Activated CD4-positive, alpha-beta T cell treated with anti-CD3 and anti-CD28 coated beads, Interleukin-2, amount 50 U/mL, for 1 hour (primary cell): ENCODE data around the gene ABHD10.

ENCODE experiments used
- DNase-seq: peaks from one replicate; pipeline ENCODE4 v3.0.0-alpha.2; 2020

The ABHD10 gene

GRCh38 chr3:111978583-111979433 is at the start of gene ABHD10:
Gene ABHD10, plus strand, starts transcription at chr3:111979026. Its CDS starts 36 bp downstream, at chr3:111979062.
- peak; percentile 98 for DNase-seq

GRCh38 chr3:111929484-111929883 is 49.3 kb upstream of the ABHD10 start:
- DNase-seq: no peak

DNA sequence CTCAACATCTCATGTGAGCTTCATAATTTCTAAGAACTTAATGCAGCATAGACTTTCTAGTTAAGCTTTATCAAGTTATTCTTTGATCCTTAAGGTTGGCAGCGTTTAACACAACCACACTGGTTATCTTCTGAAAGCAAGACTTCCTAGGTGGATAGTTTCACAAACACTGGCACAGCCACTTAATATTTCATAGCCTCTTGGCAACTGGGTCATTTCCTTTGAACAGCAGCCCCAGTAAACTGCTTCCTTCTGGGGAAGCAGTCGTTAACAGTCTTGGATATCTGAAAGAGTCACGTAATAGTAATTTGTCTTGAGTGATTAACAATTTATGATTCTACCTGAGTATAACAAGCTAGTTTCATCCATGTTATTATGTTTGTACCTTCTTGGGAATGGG is 45.9 kb upstream of the ABHD10 start:
- DNase-seq: no peak

DNA sequence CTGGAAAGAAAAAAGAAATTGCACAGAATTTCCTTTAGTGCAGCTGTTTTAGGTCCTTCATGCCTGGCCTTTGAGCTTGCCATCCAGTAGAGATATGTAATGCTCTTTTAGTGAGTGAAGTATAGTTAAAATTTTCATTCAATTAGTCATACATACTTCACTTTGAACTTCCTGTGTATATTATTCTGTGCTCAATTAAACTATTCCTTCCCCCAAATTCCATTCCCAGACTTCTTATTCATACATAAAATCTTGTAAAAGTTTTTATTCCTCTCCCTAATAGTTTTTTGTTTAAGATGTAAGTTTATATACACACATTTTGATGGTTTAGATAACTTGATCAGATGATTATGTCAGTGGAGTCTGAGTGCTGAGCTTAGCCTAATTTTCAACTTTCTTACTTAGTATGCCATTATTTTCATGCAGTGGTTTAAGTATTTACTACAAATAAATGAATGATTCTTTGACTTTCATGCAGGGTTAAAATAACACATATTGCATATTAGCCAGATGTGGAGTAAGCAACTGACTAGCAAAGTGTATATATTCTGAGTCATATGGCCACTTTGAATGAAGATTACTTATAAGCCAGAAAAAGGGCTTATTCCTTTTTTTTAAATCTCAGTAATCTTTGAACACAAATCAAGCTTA is 42.5 kb upstream of the ABHD10 start:
- no peak for DNase-seq

DNA sequence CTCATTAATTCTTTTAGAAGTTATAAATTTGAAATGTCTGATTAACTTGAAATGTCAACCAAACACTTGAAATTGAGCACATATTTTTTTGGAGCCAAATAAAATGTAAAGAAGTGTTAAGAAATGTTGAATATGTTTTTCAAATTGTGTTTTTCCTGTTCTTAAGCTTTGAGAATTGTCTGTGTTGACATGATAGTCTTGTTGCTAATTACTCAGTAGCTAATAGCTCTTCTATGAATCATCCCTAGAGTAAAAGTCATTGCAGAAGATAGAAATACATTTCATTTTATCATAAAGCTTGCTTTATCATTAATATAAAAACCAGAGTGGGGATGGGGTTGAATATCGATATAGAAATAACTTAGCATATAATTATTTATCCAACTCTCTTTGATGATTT is 41.9 kb upstream of the ABHD10 start:
- no peak for DNase-seq

GRCh38 chr3:111937871-111938270 is 41.0 kb upstream of the ABHD10 start:
- no peak for DNase-seq

GRCh38 chr3:111939873-111940272 is 39.0 kb upstream of the ABHD10 start:
- DNase-seq: no peak

GRCh38 chr3:111943533-111943932 is 35.3 kb upstream of the ABHD10 start:
- DNase-seq: no peak

DNA sequence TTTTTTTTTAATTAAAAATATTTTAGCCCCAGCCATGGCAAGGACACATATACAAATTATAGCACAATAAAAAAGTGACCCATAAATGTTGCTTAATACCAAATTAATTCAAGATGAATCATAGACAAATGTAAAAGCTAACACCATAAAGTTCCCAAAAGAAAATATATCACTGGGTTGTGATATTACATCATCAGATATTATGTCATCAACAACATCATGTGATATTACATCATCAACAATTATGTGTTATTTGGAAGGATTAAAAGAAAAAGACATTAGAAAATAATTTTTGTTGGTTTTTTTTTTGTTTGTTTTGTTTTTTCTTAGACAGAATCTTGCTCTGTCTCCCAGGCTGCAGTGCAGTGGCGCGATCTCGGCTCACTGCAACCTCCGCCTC is 34.5 kb upstream of the ABHD10 start:
- no peak for DNase-seq

DNA sequence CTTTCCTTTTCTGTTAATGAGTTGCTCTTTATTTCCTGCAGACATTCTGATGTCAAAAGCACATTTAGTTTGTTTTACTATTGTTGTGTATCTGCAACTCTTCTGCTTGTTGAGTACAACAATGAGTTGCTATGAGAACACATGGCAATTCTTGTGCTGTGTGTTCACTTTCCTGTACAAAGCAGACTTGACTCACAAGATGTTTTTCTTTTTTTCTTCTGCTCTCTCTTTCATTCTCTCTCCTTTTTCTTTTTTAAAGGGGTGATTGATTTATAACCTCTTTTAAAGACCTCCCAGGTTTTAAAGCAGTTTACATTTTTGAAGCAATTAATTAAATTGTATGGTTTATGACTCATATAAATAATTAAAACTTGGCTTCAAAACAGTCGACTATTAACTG is 31.6 kb upstream of the ABHD10 start:
- no peak for DNase-seq

DNA sequence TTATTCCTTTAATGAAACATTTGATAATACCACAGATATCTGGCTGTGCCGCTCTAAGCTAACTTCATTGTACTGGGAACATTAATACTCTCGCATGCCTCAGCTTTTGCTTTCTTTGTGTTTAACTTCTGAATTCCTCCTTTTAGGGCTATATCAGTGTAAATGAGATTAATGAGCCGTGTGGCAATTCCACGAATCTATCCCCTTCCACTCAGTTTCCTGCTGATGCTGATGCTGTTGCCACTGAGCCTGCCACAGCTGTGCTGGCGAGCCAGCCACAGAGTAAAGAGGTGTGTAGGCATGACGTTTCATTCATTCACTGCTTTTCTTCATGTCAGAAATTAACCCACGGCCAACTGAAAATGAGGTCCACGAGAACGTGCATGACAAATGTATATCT is 30.0 kb upstream of the ABHD10 start:
- DNase-seq: no peak

GRCh38 chr3:111949712-111950111 is 29.1 kb upstream of the ABHD10 start:
- no peak for DNase-seq

DNA sequence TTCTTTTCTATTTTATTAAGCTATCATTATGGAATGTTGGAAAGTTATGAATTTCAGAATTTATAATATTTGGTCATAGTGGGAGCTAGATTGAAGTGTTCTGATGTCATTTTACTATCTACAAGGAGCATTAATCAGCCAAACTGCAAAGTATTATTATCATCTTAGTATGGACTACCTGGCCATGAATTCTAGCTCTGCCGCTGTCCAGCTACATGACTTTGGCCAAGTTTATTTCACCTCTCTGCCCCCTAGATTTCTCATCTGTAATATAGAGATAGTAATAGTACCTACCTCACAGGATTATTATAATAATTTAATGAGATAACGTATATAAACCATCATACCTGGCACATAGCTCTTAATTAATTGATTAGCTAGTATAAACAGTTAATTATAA is 27.8 kb upstream of the ABHD10 start:
- DNase-seq: no peak

- DNase-seq: no peak
These were observed 26.7 kb upstream of the ABHD10 start for GRCh38 chr3:111952086-111952485.

DNA sequence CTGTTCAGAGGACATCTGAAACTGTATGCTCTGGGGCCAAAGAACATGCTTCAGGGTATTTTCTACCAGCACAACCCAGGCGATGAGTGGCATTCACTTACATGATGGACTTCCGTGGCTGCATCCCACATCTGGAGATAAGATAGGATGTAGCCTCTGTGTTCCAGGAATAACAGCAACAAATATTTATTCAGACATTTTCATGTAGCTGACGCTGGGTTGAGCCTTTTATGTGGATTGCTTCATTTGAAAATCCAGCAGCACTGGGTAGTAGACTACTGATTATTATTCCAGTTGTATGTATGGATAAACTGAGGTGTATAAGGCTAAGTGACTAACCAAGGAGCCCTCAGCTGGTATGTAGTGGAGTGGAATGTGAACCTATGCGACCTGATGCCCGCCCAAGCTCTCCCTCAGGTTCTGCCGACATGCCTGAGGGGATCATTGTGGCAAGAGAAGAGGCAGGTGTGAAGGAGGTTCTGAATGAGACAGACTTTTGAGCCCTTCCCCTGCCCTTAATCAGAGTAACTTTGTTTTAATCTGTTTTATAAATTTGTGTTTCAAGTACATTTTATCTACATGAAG is 25.9 kb upstream of the ABHD10 start:
- no peak for DNase-seq

DNA sequence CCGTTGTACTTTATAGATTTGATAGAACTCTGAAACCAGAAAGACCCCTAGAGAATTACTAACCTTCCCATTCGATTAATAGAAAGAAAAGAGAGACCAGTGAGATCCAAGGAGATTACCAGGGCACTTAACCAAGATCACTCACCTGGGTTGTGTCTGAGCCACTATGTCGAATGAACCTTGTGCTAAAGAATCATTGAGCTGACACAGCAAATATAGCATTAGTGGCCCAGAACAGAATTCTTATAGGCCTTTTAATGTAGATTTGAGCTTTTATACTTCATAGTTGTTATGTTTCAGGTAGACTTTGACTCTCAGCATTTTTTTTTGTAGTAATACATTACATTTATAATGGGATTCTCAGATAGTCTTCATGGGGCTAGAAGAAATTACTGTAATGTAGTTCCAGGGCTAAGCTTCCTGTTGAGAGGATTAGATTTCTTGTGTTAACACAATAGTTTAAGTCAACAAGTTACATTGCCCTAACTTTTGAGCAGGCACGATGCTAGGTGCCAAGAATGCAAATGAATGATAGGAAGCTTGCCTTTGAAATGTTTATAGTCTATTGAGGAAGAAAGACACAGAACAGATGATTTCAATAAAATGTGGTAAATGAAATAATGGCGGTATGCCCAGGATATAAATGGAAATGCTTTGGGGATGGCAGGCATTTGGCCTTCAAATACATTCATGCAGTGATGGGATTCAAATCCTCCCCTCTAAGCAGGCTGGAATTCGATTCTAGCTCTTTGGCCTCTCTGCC is 24.4 kb upstream of the ABHD10 start:
- DNase-seq: no peak

DNA sequence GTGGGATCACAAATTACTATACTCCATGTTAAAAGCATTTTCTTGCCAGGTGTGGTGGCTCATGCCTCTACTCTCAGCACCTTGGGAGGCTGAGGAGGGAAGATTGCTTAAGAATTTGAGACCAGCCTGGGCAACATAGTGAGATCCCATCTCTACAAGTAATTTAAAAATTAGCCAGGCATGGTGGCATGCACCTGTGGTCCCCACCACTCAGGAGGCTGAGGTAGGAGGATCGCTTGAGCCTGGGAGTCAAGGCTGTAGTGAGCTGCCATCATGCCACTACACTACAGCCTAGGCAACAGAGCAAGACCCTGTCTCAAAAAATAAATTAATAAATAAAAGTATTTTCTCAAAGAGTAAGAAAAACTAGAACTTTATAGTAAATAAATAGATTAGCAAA is 22.9 kb upstream of the ABHD10 start:
- DNase-seq: no peak

GRCh38 chr3:111956449-111956848 is 22.4 kb upstream of the ABHD10 start:
- DNase-seq: no peak

GRCh38 chr3:111956995-111957734 is 21.7 kb upstream of the ABHD10 start:
- DNase-seq: no peak

- DNase-seq: no peak
These were observed 17.2 kb upstream of the ABHD10 start for GRCh38 chr3:111961461-111962164.

GRCh38 chr3:111963424-111963823 is 15.4 kb upstream of the ABHD10 start:
- no peak for DNase-seq

DNA sequence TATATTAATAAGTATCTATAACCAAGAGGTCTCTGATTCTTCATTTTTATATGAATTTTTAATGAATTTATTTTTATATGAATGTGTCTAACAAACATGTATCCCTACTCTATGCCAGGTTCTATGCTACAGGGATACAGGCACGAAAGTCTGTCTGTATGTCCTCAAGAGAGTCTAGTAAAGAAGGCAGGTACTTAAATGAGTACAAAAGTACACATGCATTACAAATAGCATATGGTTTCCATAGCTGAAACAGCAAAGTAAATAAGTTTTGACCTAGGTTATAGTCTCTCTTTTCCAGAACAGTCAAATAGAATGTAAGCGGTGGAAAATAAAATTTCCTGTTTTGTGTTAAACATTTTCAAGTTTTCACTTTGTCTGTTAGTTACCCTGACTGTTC is 13.3 kb upstream of the ABHD10 start:
- no peak for DNase-seq
